DMS79 treated with DMSO at 0.1 percent for 48 hours (cell line): ENCODE results near the gene NKX2-4.
"Not testable (repeated sequence)": the region's sequence is repeated elsewhere in the genome, so short reads cannot be mapped to it uniquely, and the experiment has no call there.

ENCODE experiments used
- DNase-seq: peaks from one replicate; lab custom pipeline; 2025; lab: John Stamatoyannopoulos, UW

NKX2-4 gene

DNA sequence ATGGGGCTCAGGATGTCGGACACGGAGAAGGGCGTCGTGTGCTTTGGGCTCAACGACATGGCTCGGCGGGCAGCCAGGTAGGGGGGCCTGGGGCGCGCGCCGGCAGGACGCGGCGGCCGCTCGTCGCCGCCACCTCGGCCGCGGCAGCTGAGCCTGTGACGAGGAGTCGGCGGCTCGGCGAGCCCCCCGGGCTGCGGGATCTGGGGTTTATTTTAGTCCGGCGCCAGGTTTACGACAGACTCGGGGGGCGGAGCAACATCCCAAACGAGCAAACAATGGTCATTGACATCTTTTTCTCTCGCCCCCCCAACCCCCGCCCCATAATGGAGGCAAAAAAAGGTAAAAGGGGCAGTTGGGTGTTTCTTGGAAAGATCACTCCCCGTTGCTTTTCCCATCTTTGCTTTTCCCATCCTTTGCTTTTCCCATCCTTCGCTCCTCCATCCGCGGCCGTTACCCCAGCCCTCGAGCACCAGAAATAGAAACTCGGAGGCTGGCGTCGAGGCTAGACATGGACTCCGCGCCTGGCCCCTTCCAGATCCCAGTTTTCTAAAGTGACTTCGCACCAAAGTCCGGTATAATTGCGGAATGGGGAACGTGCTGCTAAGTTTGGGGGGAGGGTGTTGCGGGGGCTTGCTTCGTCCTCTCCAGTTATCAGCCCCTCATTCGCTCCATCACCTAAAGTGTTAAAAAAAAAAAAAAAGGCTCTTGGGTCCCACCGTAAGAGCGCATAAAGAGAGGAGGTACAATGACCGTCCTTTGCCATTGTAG lies at the start of gene NKX2-4:
TSS of gene NKX2-4 (minus strand) at position 186 of the 768 bp plus-strand sequence. CDS start at position 59, 127 bp downstream.
- no peak for DNase-seq

DNA sequence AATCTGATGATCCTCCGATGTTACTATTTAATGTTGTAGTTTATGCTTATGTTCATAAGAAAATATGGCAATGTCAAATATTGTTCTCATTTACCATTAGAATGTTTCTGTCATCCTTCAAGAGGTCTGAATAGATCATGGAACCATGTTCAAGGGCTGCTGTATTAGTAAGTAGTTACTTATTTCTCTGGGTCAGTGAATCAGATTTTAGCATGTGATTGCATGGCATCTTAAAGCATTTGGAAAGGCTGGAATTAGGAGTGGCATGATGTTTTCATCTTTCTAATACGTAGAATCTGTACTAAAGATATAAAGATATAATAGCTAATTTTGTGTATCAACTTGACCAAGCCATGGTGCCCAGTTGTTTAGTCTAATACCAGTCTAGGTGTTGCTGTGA lies 40.5 kb upstream of the NKX2-4 start:
- no peak for DNase-seq

DNA sequence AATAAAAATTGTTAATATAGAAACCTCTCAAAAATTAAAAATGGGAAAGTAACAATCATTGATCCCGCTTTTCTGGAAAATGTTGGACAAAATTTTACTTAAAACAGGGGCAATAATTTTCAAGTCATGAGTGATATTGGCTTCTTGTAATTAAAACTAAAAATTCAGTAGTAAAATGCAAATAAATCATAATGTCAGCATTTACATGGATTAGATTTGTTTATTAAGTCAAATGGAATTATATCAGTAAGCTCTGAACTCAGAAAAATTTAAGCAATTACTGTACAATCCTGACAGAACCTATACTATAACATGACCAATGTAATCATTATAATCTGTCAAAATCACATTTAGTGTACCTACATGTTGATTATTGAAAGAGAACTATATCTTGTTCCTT lies 39.9 kb upstream of the NKX2-4 start:
- DNase-seq, result no peak

DNA sequence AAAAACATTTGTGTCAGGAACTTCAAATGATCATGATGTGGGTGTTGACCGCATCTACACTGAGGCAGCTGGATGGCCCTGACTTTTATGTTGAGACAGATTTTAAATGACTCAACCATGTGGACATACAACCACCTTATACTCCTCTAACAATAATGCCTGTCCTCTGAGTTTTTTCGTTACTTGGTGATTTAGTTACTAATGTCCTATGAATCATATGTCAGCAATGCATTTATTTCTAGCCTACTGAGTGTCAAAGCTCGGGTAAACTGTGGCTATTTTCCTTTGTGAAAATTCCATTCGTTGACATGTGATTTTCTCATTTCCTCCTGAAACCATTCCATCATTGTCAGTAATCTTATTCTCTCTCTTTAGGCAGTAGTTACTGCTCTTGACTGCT lies 38.9 kb upstream of the NKX2-4 start:
- DNase-seq, result no peak

DNA sequence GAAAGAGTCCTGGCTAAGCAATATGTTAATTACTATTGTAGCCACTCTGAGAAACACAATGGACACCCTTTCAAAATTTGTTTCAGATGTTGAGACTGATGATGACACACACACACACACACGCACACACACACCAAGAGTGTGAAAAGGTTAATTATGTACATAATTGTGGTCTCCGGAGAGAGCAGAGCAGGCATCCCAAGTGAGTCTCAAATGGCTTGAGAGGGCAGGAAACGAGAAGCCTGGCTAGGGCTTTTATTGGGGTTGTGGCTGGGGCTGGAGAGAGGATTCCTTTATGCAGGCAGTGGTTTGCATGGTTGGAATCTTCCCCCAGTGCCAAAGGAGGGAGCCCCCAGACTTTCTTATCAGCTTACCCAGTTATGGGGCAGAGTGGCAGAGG lies 38.2 kb upstream of the NKX2-4 start:
- no peak for DNase-seq

DNA sequence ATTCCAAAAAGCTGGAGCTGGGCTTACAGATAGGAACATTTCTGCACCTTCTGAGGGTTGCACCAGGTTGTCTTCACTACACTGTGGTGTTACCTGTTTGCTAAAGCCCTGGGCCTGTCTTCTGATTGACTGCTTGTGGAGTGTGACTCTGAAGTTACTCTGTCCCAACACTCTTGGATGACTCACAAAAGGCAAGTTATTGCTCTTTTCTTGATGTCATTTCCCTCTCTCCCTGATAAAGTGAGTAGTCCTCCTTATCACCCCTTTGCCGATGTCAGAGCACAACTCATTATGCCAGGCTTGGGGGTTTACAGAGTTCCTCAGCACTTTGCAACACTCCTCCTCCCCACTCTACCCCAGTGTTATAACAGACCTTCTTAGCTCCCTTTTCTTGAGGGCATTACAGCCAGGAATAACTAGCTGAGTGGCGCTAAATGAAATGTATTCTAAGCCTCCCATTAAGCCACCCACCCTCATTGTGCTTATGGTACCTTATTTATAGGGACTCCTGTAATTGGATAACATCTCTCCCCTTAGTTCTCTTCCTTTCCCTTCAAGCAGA lies 36.1 kb upstream of the NKX2-4 start:
- DNase-seq, result no peak

DNA sequence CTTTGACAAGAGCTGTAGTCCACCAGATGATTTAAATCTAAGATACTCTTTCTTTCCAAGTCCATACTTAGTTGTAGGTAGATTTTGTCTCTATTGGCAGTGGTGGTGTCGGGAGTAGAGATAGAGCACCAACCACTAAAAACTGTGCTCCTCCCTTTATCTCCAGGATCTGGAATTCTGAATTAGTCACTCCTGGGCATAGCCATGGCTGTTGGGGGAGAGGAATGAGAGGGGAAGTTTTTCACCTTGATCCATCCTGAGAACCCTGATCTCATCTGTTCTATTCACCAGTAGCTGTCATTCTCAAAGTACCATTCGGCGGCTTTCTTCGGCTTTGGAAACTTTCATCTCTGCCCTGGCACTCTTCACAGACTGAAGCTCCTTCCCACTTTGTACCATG lies 35.6 kb upstream of the NKX2-4 start:
- no peak for DNase-seq

DNA sequence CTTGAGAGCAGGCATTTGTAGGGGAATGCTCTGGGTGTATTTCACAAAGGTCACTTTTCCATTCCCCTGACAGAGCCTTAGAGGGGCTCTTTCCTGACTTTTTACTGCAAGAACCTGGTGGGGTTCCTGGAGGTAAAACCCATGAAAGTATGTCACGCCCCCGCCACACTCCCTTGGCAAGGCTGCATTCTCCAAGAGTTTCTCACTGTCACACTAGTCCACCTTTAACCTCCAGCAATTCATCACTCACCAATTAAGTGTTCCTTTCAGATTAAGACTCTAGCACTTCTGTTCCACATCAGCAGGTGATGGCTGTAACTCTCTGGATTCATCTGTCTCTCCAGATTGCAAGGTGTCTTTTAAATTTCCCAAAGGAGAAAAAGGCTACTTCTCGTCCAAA lies 32.7 kb upstream of the NKX2-4 start:
- no peak for DNase-seq

DNA sequence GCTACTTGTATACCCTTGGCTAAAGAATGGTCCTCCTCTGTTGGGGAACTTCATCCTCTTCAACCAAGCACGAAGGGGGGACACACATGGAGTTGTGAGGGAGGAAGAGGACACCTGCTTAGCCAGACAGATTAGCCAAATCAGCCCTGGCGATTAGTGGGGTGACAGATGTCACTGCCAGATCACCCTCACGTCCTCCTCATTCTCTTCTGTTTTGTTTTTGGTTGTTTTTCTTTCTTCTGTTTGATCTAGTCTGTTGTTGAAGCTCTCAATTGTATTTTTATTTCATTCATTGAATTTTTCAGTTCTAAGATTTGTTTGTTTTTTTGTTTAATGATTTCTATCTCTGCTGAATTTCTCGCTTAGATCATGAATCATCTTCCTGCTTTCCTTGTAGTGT lies 27.5 kb upstream of the NKX2-4 start:
- DNase-seq, result no peak

DNA sequence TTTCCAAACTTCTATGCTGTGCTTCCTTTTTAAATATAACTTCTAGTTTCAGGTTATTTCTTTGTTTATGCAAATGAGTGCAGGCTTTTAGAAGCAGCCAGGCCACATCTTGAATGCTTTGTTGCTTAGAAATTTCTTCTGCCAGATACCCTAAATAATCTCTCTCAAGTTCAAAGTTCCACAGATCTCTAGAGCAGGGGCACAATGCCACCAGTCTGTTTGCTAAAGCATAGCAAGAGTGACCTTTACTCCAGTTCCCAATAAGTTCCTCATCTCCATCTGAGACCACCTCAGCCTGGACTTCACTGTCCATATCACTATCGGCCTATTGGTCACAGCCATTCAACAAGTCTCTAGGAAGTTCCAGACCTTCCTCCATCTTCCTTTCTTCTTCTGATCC lies 26.4 kb upstream of the NKX2-4 start:
- not testable (repeated sequence) for DNase-seq

DNA sequence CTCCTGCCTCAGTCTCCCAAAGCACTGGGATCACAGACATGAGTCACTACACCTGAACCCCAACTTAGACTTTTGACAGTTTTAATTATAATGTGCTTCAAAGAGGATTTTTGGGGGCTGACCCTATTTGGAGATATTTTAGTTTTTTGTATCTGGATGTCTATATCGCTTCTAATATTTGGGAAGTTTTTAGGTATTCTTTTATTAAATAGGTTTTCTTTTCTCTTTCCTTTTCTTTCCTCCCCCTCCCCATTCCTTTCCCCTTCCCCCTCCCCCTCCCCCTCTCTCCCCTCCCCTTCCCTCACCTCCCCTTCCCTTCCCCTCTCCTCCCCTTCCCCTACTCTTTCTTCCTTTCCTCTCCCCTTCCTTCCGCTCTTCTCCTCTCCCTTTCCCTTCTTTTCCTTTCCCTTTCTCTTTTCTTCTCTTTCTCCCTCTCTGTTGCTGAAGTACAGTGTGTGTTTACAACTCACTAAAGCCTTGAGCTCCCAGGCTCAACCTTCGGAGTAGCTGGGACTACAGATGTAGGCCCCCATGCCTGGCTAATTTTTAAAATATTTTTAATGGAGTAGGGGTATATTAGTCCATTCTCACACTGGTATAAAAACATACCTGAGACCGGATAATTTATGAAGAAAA lies 24.4 kb upstream of the NKX2-4 start:
- DNase-seq, result no peak

DNA sequence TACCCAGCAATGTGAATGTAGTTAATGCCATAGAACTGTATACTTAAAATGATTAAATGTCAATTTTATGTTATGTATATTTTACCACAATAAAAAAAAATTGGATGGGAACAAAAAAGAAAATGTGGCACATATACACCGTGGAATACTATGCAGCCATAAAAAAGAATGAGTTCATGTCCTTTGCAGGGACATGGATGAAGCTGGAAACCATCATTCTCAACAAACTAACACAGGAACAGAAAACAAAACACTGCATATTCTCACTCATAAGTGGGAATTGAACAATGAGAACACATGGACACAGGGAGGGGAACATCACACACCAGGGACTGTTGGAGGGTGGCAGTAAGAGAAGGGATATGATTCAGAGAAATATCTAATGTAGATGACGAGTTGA lies 21.8 kb upstream of the NKX2-4 start:
- not testable (repeated sequence) for DNase-seq

DNA sequence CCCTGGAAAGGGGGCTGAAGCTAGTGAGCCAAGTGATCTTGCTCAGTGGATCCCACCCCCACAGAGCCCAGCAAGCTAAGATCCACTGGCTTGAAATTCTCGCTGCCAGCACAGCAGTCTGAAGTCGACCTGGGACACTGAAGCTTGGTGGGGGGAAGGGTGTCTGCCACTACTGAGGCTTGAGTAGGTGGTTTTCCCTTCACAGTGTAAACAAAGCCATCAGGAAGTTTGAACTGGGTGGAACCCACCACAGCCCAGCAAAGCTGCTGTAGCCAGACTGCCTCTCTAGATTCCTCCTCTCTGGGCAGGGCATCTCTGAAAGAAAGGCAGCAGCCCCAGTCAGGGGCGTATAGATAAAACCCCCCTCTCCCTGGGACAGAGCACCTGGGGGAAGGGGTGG lies 16.7 kb upstream of the NKX2-4 start:
- not testable (repeated sequence) for DNase-seq

DNA sequence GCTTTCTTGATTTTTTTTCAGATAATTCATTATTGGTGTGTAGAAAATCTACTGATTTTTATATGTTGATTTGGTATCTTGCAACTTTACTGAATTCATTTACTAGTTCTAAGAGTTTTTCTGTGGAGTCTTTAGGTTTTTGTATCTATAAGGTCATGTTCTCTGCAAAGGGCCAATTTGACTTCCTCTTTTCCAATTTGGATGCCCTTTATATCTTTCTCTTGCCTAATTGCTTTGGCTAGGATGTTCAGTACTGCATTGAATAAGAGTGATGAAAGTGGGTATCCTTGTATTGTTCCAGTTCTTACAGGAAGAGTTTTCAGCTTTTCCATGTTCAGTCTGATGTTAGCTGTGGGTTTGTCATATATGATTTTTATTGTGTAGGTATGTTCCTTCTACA lies 14.4 kb upstream of the NKX2-4 start:
- no peak for DNase-seq

DNA sequence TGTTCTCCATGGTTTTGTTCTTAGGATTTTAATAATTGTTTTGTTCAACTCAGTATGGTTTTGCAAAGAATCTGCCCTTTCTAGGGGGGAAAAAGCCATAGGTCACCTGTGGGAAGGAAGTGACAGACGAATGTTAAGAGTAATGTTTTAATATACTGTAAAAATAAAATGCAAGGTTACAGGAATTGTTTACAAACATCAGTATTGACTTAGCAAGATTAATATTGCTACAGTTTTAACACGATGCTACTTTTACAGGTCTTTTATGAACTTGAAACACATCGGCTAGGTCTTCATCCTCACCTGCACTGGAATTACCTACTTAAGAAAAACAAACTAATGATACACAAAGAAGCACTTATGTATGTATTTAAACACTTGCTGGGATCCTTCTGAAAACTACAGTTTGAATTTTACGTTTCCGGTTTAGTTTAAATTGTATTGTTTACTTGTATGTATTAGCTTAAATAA lies 1.7 kb upstream of the NKX2-4 start:
- DNase-seq, result no peak

DNA sequence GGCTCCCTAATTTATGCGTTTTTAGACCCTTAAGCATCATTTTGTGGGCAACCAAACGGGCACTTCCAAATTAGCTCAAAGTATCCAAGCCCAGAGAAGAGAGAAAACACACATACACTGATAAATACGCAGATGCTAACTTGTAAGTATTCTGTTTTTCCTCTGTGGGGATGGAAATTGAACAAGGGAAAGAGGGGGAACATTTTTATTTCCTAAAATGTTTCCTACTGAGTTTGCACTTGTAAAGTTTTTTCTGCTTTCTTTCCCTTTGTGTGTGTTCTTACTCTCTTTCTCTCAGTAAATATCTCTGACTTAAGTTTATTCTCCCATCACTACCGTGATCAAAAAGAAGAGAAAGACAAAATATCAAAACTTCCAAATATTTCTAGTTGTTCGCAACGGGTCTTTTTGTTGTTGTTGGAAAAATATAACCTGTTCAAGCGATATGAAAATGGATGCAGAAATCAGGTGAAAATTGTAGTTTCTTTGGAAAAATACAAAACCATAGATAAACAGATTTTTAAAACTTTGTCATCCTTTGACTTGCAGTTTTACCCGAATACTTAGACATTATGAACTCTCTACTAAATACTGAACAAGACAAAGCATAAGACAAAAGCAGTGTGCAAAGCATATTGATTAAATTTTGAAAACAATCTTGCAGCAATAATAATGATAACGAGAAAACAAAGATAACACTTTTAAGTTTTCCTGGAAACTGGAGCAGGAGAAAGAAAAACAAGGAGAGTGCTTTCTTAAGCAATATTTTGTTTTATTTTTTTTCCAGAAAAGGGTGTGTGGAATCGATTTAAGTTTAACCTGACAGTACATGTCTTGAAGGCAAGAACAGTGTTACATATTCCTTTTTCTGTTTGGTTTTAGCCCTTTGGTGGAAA lies 1.0 kb upstream of the NKX2-4 start:
- DNase-seq, result no peak

DNA sequence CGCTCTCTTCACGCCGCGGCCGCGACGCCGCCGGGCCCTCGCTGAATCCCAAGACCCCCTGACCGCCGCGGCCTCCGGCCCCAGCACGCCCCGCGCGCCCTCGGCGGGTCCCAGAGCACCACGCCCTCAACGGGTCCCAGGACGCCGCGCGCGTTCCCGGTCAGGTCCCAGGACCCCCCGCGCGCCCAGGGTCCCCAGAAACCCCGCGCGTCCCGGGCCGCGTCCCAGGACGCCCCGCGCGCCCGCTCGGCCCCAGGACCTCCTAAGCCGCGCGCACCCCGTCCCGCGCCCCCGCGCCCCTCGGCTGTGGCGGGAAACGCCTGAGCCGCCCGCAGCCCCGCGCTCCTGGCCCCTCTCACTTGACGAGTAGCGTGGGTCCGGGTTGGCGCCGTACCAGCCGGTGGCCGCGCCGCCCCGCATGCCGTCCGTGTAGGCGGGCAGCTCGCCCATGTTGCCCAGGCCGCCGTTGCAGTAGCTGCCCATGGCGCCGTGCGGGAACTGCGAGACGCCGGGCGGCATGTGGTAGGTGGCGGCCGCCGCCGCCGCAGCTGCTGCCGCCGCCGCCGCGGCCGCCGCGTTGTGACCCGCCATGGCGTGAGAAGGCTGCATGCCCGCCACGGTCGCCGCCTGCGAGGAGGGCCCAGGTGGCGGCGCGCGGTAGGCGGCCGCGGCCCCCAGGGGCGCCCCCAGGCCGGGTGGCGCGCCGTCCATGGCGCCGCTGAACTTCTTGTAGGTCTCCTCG lies 556 bp downstream of the NKX2-4 start:
- DNase-seq, result no peak

DNA sequence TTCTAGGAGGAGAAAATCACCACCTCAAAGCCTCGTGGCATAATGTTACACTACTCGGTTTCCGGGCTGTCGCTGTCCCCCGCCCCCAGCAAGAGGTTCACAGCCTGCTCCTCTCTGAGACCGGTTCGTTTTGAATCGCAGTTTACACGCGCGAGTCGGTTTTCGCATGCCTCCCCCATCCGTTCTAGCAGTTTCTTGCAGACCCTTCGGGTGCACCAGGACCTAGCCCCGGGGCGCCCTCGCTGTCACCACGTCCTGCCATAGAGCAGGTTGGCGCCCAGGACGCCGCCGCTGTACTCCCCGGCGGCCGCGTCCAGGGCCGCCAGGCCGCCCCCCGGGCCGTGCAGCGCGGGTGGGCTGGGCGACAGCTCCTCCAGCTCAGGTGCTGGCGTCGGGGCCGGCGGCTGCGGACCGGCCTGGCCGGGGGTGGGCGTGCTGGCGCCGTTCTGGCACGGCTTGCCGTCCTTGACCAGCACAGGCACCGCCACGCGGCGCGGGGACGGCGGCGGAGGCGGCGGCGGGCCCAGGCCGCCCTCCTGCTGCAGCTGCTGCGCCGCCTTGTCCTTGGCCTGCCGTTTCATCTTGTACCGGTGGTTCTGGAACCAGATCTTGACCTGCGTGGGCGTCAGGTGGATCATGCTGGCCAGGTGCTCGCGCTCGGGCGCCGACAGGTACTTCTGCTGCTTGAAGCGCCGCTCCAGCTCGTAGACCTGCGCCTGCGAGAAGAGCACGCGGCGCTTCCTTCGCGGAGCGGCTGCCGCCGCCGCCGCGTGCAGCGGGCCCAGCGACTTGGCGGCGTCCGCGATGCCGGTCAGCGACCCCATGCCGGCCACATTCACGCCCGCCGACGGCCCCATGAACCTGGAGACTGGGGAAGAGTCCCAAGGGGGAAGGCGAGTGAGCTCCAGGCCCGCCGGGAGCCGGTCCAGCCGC lies 1.4 kb downstream of the NKX2-4 start:
- no peak for DNase-seq

DNA sequence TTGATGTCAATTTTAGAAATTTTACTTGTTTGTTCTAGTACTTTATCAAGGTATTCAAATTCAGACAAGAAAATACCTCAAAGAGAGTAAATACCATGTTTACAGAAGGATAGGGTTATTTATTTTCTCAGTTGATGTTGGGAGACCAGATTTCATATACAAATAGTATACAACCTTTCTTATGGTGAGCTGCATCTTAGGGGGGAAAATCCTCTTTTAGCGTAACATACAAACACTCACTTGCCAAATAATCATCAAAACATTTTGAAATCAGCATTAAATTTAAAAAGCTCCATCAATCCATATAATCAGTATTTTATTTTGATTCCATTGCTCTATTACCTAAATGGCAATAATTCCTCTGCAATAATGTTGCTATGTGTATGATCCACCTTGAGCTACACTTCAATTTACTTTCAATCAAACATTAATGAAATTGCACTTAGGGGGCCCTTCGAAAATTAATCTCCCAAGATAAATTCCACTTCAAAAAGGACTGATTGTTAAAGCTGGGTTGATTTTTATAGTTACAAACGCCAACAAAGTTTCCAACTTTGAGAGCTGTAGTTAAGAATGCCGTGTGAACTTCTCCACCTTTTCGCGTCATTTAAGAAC lies 2.2 kb downstream of the NKX2-4 start:
- DNase-seq, result no peak

DNA sequence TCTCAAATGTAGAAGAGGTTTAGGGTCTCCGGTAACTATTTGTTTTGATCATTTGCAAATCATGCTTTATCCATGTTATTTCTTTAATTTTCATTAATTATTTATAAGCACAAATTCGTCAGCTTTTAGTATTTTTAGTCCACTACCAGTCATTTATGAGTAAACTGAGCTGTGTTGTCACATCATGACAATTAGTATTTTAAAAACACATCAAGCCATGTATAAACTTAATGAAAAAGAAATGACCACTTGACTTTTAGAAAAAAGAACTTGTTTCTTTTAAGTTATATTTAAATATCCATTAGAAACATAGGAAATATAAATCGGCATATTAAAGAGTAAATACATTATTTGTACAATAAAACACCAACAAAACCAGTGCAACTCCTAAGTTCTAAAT lies 2.8 kb downstream of the NKX2-4 start:
- DNase-seq, result no peak
